HG03571 (cell line): ENCODE measurements around the gene ZFTA.
"Not testable (repeated sequence)": the region's sequence is repeated elsewhere in the genome, so short reads cannot be mapped to it uniquely, and the experiment has no call there.

Experiments
- ATAC-seq: cut with Tn5 transposase; IDR thresholded peaks from one replicate; pipeline ENCODE4 v1.9.1; 2021; ENCODE audit not compliant: unreplicated experiment

The ZFTA gene

GRCh38 chr11:63779039-63779438, 10.5 kb upstream of the ZFTA start:
- ATAC-seq: no peak

GRCh38 chr11:63775191-63775590, 6.6 kb upstream of the ZFTA start:
- no peak for ATAC-seq

GRCh38 chr11:63771741-63772318, 3.3 kb upstream of the ZFTA start:
- ATAC-seq: not testable (repeated sequence)

GRCh38 chr11:63770763-63771162, 2.2 kb upstream of the ZFTA start:
- no peak for ATAC-seq

GRCh38 chr11:63769714-63770455, 1.3 kb upstream of the ZFTA start:
- no peak for ATAC-seq

GRCh38 chr11:63769042-63769713, 603 bp upstream of the ZFTA start:
- ATAC-seq: peak; percentile 29

- ATAC-seq: no peak
These were observed 874 bp downstream of the ZFTA start for GRCh38 chr11:63767565-63768236.

GRCh38 chr11:63767267-63767564, 1.4 kb downstream of the ZFTA start:
- ATAC-seq: no peak

- ATAC-seq: no peak
These were observed 1.9 kb downstream of the ZFTA start for GRCh38 chr11:63766531-63767235.

- no peak for ATAC-seq
These were observed 2.8 kb downstream of the ZFTA start for GRCh38 chr11:63765688-63766241.

- no peak for ATAC-seq
These were observed 3.6 kb downstream of the ZFTA start for GRCh38 chr11:63764679-63765647.

- no peak for ATAC-seq
These were observed 4.3 kb downstream of the ZFTA start for GRCh38 chr11:63764340-63764678.

- no peak for ATAC-seq
These were observed 4.9 kb downstream of the ZFTA start for GRCh38 chr11:63763496-63764339.

GRCh38 chr11:63762654-63763495, 5.7 kb downstream of the ZFTA start:
- ATAC-seq: no peak

- no peak for ATAC-seq
These were observed 6.5 kb downstream of the ZFTA start for GRCh38 chr11:63761931-63762653.

- no peak for ATAC-seq
These were observed 7.4 kb downstream of the ZFTA start for GRCh38 chr11:63761188-63761587.

- ATAC-seq: no peak
These were observed 8.0 kb downstream of the ZFTA start for GRCh38 chr11:63760487-63761079.
